RPMI8226 (cell line): Measurements from ENCODE around the gene RELN.
"Not testable (repeated sequence)": the region's sequence is repeated elsewhere in the genome, so short reads cannot be mapped to it uniquely, and the experiment has no call there.

ENCODE experiments used
- DNase-seq: peaks from one replicate; pipeline ENCODE4 v3.0.0-alpha.2; 2015

The RELN gene

GRCh38 chr7:103940382-103941268 lies 48.8 kb downstream of the RELN start:
- no peak for DNase-seq

DNA sequence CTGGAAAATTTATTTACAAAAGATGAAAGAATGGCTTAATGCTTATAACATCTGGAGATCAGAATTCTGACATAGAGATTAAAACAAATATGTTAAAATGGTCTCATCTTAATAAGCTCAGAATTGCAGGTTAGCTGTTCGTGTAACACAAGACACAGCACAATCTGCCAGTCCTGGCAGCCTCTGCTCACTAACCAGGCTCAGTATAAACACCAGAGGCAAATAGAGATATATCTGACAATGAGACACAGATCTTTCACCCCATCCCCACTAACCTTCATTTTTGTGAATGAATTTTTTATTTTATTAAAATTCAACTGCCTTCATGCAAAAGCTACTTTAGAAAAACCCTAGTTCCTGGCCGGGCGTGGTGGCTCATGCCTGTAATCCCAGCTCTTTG lies 51.8 kb downstream of the RELN start:
- no peak for DNase-seq

GRCh38 chr7:103936558-103936957 lies 52.9 kb downstream of the RELN start:
- DNase-seq = no peak

- no peak for DNase-seq
Measured at GRCh38 chr7:103934508-103934907, 55.0 kb downstream of the RELN start.

DNA sequence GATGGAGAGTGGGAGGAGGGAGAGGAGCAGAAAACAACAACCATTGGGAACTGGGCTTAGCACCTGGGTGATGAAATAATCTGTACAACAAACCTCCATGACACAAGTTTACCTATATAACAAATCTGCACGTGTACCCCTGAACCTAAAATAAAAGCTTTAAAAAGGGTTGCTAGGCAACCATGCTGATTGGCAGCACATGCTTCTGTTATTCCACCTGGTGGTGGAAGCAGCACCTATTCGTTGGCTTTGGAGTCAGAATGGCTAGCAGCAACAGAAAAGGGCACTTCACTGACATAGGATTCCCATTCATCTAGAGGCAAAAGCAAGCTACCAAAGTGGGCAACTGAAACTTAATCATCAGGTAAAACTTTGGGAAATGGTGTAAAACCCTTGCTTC lies 57.1 kb downstream of the RELN start:
- DNase-seq = no peak

DNA sequence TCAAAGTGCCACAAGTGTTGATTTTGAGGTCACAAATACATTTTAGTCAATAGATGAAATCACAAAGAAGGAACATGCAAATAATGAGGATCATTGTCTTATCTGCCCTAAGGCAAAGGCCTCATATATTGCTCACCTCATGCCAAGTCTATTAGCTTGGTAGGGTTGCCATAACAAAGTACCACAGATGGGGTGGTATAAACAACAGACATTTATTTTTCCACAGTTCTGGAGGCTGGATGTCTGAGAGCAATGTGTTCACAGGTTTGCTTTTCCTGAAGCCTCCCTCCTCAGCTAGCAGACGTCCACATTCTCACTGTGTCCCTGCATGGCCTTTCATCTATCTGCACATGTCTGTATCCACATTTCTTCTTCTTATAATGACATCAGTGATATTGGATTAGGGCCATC lies 59.6 kb downstream of the RELN start:
- DNase-seq = no peak

DNA sequence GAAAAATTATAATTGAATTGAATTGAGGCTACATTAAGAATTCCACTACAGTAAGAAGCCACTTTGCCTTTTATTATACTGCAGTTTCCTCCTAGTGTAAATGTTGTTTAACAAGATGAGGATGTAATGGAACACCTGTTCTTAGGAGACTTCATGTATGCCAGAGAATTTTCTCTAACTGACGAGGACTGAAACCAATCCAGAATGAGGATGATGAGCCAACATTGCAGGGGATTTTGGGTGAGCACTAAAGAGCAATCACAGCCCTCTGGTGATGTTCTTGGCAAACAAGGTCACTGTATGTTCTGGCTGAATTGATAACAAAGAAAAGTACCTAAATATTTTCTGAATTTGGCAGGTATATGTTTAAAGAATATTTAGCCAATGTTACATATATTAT lies 60.9 kb downstream of the RELN start:
- DNase-seq = no peak

GRCh38 chr7:103924184-103924583 lies 65.3 kb downstream of the RELN start:
- DNase-seq = no peak

DNA sequence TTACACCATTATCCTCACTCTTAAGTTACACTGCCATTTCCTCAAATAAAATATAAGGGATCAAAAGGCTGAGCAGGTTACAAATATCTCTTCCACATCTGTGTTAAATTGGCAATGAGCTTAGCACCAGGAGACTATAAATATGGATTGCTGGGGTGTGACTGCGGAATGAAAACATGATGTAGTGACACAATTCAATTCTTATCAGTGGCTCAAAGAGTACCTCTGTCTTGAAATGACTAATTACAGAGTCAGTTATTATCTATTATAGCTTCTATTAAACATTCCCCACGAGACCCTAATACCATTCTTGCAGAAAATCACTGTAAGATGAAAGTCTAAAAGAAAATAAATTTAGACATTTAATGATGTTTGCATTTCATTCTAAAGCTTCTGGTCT lies 67.1 kb downstream of the RELN start:
- DNase-seq = no peak

- no peak for DNase-seq
Measured at GRCh38 chr7:103921692-103922091, 67.8 kb downstream of the RELN start.

- no peak for DNase-seq
Measured at GRCh38 chr7:103919272-103919868, 70.1 kb downstream of the RELN start.

- DNase-seq = no peak
Measured at GRCh38 chr7:103918631-103919271, 70.7 kb downstream of the RELN start.

DNA sequence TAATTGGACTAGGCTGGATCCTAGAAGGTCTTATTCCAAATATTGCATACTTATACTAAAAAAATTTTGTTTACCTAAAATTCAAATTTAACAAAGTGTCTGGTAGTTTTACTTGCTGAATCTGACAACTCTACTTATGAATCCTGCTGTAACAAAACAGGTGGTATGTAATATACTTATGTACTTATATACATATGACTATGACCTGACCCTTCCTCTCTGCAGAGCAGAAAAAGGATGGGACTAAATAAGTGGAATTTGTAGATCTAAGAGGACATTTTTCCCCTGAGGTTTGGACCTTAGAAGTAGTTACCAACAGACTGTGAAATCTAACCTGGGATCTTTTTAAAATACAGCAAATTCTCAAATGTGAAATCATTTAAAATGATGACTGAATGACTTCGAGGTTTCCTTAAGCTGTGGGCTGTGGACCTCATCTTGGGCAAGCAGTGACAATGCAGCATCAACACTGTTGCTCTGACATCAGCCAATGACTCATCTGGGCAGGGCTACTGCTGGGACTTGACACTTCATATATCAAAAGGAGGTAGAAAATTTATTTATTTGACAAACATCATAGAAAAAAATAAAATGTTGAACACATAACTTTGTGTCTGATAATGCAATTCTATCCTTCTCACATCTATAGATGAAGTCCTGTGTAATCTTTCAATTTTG lies 73.6 kb downstream of the RELN start:
- no peak for DNase-seq

DNA sequence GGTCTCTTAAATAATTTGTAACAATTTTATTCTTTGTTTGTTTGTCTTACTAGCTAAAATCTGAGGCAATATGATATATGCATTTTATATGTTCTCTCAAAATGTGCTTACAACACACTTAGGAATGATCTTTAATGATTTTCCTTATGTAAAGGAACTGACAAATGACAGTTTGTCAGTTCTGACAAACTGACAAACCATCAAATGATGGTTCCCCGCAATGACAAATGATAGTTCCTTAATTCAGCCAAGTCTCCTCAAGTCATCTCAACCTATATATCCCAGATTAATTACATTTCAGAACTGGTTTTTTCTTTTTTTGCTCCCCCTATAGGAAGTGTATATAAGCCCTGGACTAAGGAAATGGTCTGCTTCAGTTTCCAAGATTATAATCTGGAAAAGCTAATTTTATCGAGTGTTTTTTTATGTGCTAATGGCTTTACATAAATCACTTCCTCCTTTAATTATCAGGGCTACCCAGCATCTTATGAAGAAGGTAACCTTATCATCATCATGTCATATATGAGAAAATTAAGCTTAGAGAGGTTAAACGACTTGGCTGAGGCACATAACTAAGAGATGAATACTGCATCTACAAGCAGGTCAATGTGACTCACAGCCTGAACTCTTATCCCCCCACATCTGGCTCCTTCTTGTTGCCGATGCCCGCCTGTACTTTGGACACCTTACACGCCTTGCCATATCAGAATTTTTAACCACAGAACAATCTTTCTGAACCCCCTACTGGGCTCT lies 75.1 kb downstream of the RELN start:
- no peak for DNase-seq

DNA sequence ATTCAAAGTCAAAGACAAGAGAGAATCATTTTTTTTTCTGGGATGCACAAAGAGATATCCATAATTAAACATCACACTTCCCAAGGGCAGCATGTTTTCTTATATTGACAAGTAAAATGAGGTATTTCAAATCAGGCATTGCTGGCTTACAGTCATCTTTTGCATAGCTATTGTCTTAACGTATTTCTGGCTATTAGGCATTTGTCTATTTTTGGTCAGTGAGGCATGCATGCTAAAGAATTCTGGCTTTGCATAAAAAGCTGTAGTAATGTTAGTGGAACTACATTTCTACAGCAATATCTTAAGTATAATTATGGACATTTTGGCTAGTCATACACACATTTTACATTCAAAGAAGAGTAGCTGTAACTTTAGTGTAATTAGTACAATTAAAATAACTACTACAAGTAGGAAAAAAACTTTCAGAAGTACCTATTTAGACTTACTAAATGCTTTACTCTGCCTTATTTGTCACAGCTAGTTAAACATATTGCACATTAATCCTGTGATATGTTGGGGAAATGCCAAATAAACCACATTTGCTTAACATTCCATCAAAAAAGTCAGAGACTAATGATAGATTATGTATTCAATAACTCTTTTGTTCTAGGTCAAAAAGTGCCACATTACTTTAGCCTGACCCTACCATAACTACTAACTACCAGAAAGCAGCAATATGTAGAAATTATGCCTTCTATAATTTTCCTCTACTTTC lies 76.4 kb downstream of the RELN start:
- DNase-seq = no peak

- not testable (repeated sequence) for DNase-seq
Measured at GRCh38 chr7:103911015-103911414, 78.4 kb downstream of the RELN start.

DNA sequence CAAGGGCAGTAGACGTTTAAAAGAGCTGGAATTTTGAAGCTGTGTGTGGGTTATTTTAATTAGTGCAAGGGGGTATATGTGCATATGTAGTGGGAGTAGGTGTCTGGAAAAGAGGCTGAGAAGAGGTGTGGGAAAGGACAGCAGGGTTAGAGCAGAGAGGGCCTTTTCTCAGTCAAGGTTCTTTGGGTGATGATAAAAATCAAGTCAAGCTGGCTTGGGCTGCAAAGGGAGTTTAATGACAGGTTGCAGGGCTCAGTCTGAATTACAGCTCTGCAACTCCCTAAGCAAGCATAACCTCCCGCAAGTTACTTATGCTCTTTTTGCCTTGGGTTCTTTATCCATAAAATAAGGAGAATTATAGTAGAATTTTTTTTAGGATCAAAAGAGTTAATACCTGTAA lies 83.5 kb downstream of the RELN start:
- no peak for DNase-seq

GRCh38 chr7:103902917-103903316 lies 86.5 kb downstream of the RELN start:
- DNase-seq = no peak

DNA sequence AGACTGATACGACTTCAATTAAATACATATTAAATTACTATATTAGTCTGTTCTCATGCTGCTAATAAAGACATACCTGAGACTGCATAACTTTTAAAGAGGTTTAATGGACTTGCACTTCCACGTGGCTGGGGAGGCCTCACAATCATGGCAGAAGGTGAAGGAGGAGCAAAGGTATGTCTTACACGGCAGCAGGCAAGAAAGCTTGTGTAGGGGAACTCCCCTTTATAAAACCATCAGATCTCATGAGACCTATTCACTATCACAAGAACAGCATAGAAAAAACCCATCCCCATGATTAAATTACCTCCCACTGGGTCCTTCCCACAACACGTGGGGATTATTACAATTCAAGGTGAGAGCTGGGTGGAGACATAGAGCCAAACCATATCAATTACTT lies 92.6 kb downstream of the RELN start:
- DNase-seq = not testable (repeated sequence)

DNA sequence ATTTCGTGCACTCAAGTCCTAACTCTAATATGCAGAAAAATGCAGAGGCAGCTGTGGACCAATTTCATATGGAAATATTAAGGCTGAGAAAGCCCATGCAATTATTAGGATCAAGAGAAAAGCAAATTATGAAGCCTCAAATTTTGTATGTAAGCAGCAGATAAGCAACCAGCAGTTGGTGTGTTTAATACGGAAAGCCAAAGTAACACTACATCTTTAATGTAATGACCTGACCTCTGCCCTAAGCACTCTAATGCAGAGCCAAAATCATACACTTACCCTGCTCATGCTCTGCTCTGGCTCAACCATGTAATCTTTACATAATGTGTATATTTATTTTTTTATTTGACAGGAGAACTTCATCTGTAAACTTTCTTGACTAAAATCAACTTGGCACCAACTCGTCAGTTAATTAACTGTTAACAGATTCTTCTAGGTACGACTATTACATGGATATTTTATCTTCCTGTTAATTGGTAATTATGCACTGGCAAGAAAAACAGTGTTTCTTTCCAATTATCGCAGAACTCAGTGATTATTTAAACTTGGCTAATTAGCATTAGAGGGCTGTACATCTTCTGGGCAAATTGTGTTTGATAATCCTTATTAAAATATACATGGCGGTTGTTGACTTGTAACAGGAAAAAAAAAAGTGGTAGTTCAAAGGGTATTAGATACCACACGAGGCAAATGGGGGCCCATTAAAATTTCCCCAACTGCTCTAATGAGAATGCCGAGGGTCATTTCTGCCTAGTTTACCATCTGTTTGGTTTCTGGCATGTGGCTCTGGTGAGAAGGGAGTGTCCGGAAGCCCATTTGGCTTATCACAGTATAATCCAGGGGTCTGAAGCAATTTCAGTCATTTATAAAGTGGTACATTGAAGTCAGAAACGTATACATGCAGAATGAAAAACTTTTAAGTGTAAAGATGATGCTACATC lies 94.5 kb downstream of the RELN start:
- no peak for DNase-seq

GRCh38 chr7:103893350-103893749 lies 96.1 kb downstream of the RELN start:
- no peak for DNase-seq
